H1 (cell line): ENCODE measurements around the gene KCNC4. TPM values are rescaled to one million over a fixed set of nuclear protein-coding genes. Genes with fewer than 3 reads are reported as not detected.

Experiments
- CTCF ChIA-PET: fragments of 300-600 bp; sonication (Branson Sonifier 250); formaldehyde crosslinking; loops from one replicate; lab custom pipeline; 2021; ENCODE audit not compliant: partially characterized antibody; lab: Charles Lee
- POLR2A ChIA-PET: fragments of 300-600 bp; sonication (Branson Sonifier 250); formaldehyde crosslinking; loops from one replicate; lab custom pipeline; 2021; ENCODE audit warnings: inconsistent platforms; ENCODE audit not compliant: partially characterized antibody; lab: Charles Lee
- DNase-seq, 2 experiments: peaks; one replicate each; pipeline versions ENCODE4 v3.0.0 to v3.0.0-alpha.2; 2010 to 2022; ENCODE audit warnings: low spot score in 2 of 2, low read depth in 1 of 2, mixed read lengths in 1 of 2
- FAIRE-seq: peaks from 2 replicates; lab custom pipeline; 2011; peaks lifted over from hg19 to GRCh38; lab: Jason Lieb, UNC
- H2AFZ ChIP-seq: 2 replicates; pipeline ENCODE4 v1.8.1; 2012; ENCODE audit warnings: low read length, inconsistent platforms
- H2AK5ac ChIP-seq: 2 replicates; pipeline ENCODE4 v1.6.1; 2013; ENCODE audit warnings: low read depth, low read length
- H2BK120ac ChIP-seq: replicated peaks from 2 replicates; pipeline ENCODE3; 2013; ENCODE audit warnings: low read depth, low read length, inconsistent platforms
- H2BK12ac ChIP-seq: 2 replicates; pipeline ENCODE4 v1.6.1; 2013; ENCODE audit warnings: low read depth, low read length
- H2BK15ac ChIP-seq: 2 replicates; pipeline ENCODE4 v1.6.1; 2013; ENCODE audit warnings: low read length
- H2BK20ac ChIP-seq: 2 replicates; pipeline ENCODE4 v1.6.1; 2013; ENCODE audit warnings: low read length
- H2BK5ac ChIP-seq: 2 replicates; pipeline ENCODE4 v1.6.1; 2013; ENCODE audit warnings: low read depth, low read length
- H3K14ac ChIP-seq: 2 replicates; pipeline ENCODE4 v1.6.1; 2013; ENCODE audit warnings: inconsistent platforms; ENCODE audit not compliant: insufficient read length
- H3K18ac ChIP-seq: 2 replicates; pipeline ENCODE4 v1.6.1; 2013; ENCODE audit warnings: low read length; ENCODE audit errors: extremely low read depth
- H3K23ac ChIP-seq: 2 replicates; pipeline ENCODE4 v1.6.1; 2013; ENCODE audit warnings: inconsistent platforms; ENCODE audit not compliant: insufficient read length
- H3K23me2 ChIP-seq: 2 replicates; pipeline ENCODE4 v1.6.1; 2013; ENCODE audit warnings: low read depth, low read length
- H3K27ac ChIP-seq: 2 replicates; pipeline ENCODE4 v1.6.1; 2011; ENCODE audit warnings: low read depth, low read length, inconsistent platforms
- H3K27me3 ChIP-seq, 4 experiments: replicated peaks in 1 of 4; 1 replicate in 1 of 4; 2 replicates in 3 of 4; pipeline versions ENCODE4 v1.6.1 to v1.8.1; 2011 to 2013; ENCODE audit warnings: low read length in 3 of 4, mild to moderate bottlenecking in 3 of 4, inconsistent platforms in 2 of 4, mixed read lengths in 2 of 4, moderate library complexity in 1 of 4; ENCODE audit not compliant: control insufficient read depth in 3 of 4, insufficient read depth in 3 of 4; ENCODE audit errors: extremely low read depth in 1 of 4
- H3K36me3 ChIP-seq, 4 experiments: 2 replicates each; pipeline versions ENCODE4 v1.6.1 to v1.8.1; 2011 to 2013; ENCODE audit warnings: mild to moderate bottlenecking in 4 of 4, low read length in 3 of 4, moderate library complexity in 2 of 4, control low read depth in 1 of 4, inconsistent platforms in 1 of 4; ENCODE audit not compliant: insufficient read depth in 4 of 4, control insufficient read depth in 2 of 4
- H3K4ac ChIP-seq: replicated peaks from 2 replicates; pipeline ENCODE3; 2013; ENCODE audit warnings: low read length, low read depth, mixed read lengths, inconsistent platforms; ENCODE audit not compliant: insufficient read length
- H3K4me1 ChIP-seq, 4 experiments: replicated peaks in 1 of 4; 1 replicate in 1 of 4; 2 replicates in 3 of 4; pipeline versions ENCODE4 v1.6.1 to v1.8.1; 2011 to 2013; ENCODE audit warnings: low read length in 3 of 4, inconsistent platforms in 2 of 4, mixed read lengths in 1 of 4; ENCODE audit not compliant: insufficient read depth in 4 of 4, control insufficient read depth in 3 of 4
- H3K4me2 ChIP-seq, 2 experiments: 2 replicates each; pipeline versions ENCODE4 v1.6.1 to v1.8.1; 2011 to 2013; ENCODE audit warnings: low read depth in 2 of 2, low read length in 2 of 2, control low read depth in 1 of 2, inconsistent platforms in 1 of 2, mild to moderate bottlenecking in 1 of 2; ENCODE audit not compliant: insufficient read depth in 1 of 2
- H3K4me3 ChIP-seq, 4 experiments: fragments of 200-600, 300-600 bp in 1 of 4; sonication (generic), shearing (Covaris generic), sonication (Bioruptor Twin) in 1 of 4; 2 replicates each; pipeline versions ENCODE4 v1.5.1 to v1.8.1; 2011 to 2016; ENCODE audit warnings: low read length in 4 of 4, low read depth in 3 of 4, control low read depth in 2 of 4, inconsistent platforms in 2 of 4, mild to moderate bottlenecking in 2 of 4, mixed read lengths in 1 of 4, moderate library complexity in 1 of 4; ENCODE audit not compliant: insufficient read depth in 2 of 4; ENCODE audit errors: extremely low read depth in 1 of 4
- H3K56ac ChIP-seq: replicated peaks from 2 replicates; pipeline ENCODE3; 2013; ENCODE audit warnings: low read depth, mild to moderate bottlenecking, mixed read lengths, low read length, inconsistent platforms; ENCODE audit not compliant: insufficient read length
- H3K79me1 ChIP-seq: 2 replicates; pipeline ENCODE4 v1.6.1; 2013; ENCODE audit warnings: low read depth, low read length, control low read depth
- H3K79me2 ChIP-seq, 2 experiments: 2 replicates each; pipeline versions ENCODE4 v1.6.1 to v1.8.1; 2012 to 2013; ENCODE audit warnings: low read length in 2 of 2, mild to moderate bottlenecking in 2 of 2, inconsistent platforms in 1 of 2; ENCODE audit not compliant: insufficient read depth in 2 of 2, control insufficient read depth in 1 of 2
- H3K9ac ChIP-seq, 4 experiments: replicated peaks in 1 of 4; 1 replicate in 1 of 4; 2 replicates in 3 of 4; pipeline versions ENCODE4 v1.6.1 to v1.8.1; 2011 to 2013; ENCODE audit warnings: low read depth in 3 of 4, low read length in 3 of 4, control low read depth in 2 of 4, mild to moderate bottlenecking in 2 of 4, moderate library complexity in 2 of 4, inconsistent platforms in 1 of 4; ENCODE audit errors: extremely low read depth in 1 of 4
- H3K9me3 ChIP-seq, 2 experiments: 2 replicates each; pipeline versions ENCODE4 v1.6.1 to v1.8.1; 2012 to 2013; ENCODE audit warnings: mild to moderate bottlenecking in 2 of 2, moderate library complexity in 2 of 2, control low read depth in 1 of 2, inconsistent platforms in 1 of 2, low read depth in 1 of 2, low read length in 1 of 2, mixed read lengths in 1 of 2; ENCODE audit not compliant: insufficient read depth in 2 of 2
- H4K20me1 ChIP-seq, 2 experiments: replicated peaks in 1 of 2; 2 replicates each; pipeline versions ENCODE3 to v1.8.1; 2011 to 2013; ENCODE audit warnings: inconsistent platforms in 2 of 2, low read length in 2 of 2, mild to moderate bottlenecking in 1 of 2; ENCODE audit not compliant: insufficient read depth in 2 of 2, control insufficient read depth in 1 of 2
- H4K5ac ChIP-seq: 2 replicates; pipeline ENCODE4 v1.6.1; 2013; ENCODE audit warnings: low read length, low read depth, mixed read lengths, inconsistent platforms; ENCODE audit not compliant: insufficient read length
- H4K8ac ChIP-seq: 2 replicates; pipeline ENCODE4 v1.8.0; 2013; ENCODE audit warnings: mild to moderate bottlenecking, moderate library complexity, low read length, inconsistent platforms; ENCODE audit not compliant: insufficient read depth; ENCODE audit errors: extremely low read depth
- H4K91ac ChIP-seq: replicated peaks from 2 replicates; pipeline ENCODE3; 2013; ENCODE audit warnings: low read length, mixed read lengths, inconsistent platforms; ENCODE audit not compliant: insufficient read length
- BRCA1 ChIP-seq: IDR thresholded peaks from 2 replicates; pipeline ENCODE4 v1.6.1; 2012; ENCODE audit warnings: low read depth, low read length, improper control_type of control experiment
- CBX8 ChIP-seq: fragments of 300-800, 300-1000 bp; sonication (generic); IDR thresholded peaks from 2 replicates; pipeline ENCODE4 v1.7.1; 2016; ENCODE audit warnings: low read depth, low read length, borderline replicate concordance
- CEBPB ChIP-seq: IDR thresholded peaks from 2 replicates; pipeline ENCODE4 v1.6.1; 2012; ENCODE audit warnings: low read depth, low read length
- CHD2 ChIP-seq: IDR thresholded peaks from 2 replicates; pipeline ENCODE4 v1.6.1; 2012; ENCODE audit warnings: low read length, improper control_type of control experiment
- CTBP2 ChIP-seq: IDR thresholded peaks from 2 replicates; pipeline ENCODE4 v1.7.0; 2011; ENCODE audit warnings: borderline replicate concordance, mild to moderate bottlenecking, moderate library complexity, mixed read lengths, low read length; ENCODE audit not compliant: insufficient read depth, insufficient read length
- JUN ChIP-seq: IDR thresholded peaks from 2 replicates; pipeline ENCODE4 v1.6.1; 2011; ENCODE audit warnings: low read depth, mild to moderate bottlenecking, improper control_type of control experiment, low read length
- KDM5A ChIP-seq: fragments of 200-600 bp; IDR thresholded peaks from 2 replicates; pipeline ENCODE4 v1.7.1; 2012; ENCODE audit warnings: mild to moderate bottlenecking, low read length, inconsistent platforms, mixed read lengths
- RFX5 ChIP-seq: IDR thresholded peaks from 2 replicates; pipeline ENCODE4 v1.6.1; 2011; ENCODE audit warnings: low read depth, low read length, improper control_type of control experiment, borderline replicate concordance
- RNF2 ChIP-seq: fragments of 200-900, 300-1000 bp; sonication (generic); IDR thresholded peaks from 2 replicates; pipeline ENCODE4 v1.7.1; 2016; ENCODE audit warnings: borderline replicate concordance, low read depth, mild to moderate bottlenecking, antibody characterized with exemption, low read length; ENCODE audit not compliant: poor library complexity, severe bottlenecking; ENCODE audit errors: missing control alignments
- SIN3A ChIP-seq, 2 experiments: IDR thresholded peaks in 1 of 2; conservative IDR thresholded peaks in 1 of 2; 2 replicates each; pipeline ENCODE4 v1.6.1; 2011 to 2012; ENCODE audit warnings: low read length in 2 of 2, improper control_type of control experiment in 1 of 2, low read depth in 1 of 2, mild to moderate bottlenecking in 1 of 2
- TAF7 ChIP-seq: optimal IDR thresholded peaks from 2 replicates; pipeline ENCODE3; 2011; ENCODE audit warnings: low read depth, mild to moderate bottlenecking, inconsistent platforms, low read length, moderate library complexity, borderline replicate concordance
- WGBS, 2 experiments: shearing (Covaris generic) in 1 of 2; methylation state at CpG; one replicate each; pipeline versions ENCODE4 v1.1.6 to v1.1.7; 2013 to 2015; ENCODE audit warnings: low lambda C conversion rate in 2 of 2, mixed read lengths in 2 of 2, inconsistent platforms in 1 of 2, low coverage in 1 of 2, missing lambda C conversion rate in 1 of 2; ENCODE audit not compliant: insufficient replicate concordance in 2 of 2, insufficient coverage in 1 of 2, insufficient read length in 1 of 2; ENCODE audit errors: extremely low coverage in 1 of 2, missing lambda C conversion rate in 1 of 2; 5-methylcytosine and 5-hydroxymethylcytosine counted together
- polyA plus RNA-seq, 7 experiments: library from polyadenylated mRNA; depleted of rRNA in 3 of 7; stranded (reverse) in 5 of 7; unstranded in 2 of 7; fragments of >200 nt in 5 of 7; fragments of 200-250 nt in 2 of 7; gene quantifications; 1 replicate in 5 of 7; 2 replicates in 1 of 7; 4 replicates in 1 of 7; pipeline versions ENCODE4 v1.2.1 to v1.2.3, GENCODE V29; 2011 to 2013; ENCODE audit warnings: missing spikeins in 2 of 7, mixed read lengths in 2 of 7
- total RNA-seq: library from RNA; stranded (reverse); fragmentation: NEBNext Ultra II Directional; extraction: Animal tissue kit (Norgen Biotek cat#: 25700); gene quantifications from 2 replicates; pipeline ENCODE4 v1.2.1, GENCODE V29; 2021
- TF ChIP-seq, protein P1 (sequence below): IDR thresholded peaks from 2 replicates; pipeline ENCODE4 v1.6.1; 2011; ENCODE audit warnings: low read length, improper control_type of control experiment

The KCNC4 gene
- total and polyA plus RNA-seq, 2 of the 8 experiments (the other 6 are each of a cell fraction or from before 2014, with no cell fraction given): 8.1 to 11.2 TPM

GRCh38 chr1:110225212-110225611, 15.1 kb downstream of the KCNC4 start:
- WGBS, 2 experiments: 78% methylated on average over 7 of the region's 7 CpGs; no CpG with 5 or more reads in 1 of the 2 experiments
- Histone ChIP-seq H3K79me2 (no peaks in the 10 kb centered on the region), H2BK120ac (no peak overlapping the region), H3K4me2 (no peak overlapping the region), H3K18ac (no peak overlapping the region), H3K9ac (no peak overlapping the region), H3K36me3 (no peaks in the 10 kb centered on the region), H3K56ac (no peak overlapping the region), H2BK20ac (no peak overlapping the region), H2AFZ (no peak overlapping the region), H4K91ac (no peak overlapping the region), H3K9me3 (no peaks in the 10 kb centered on the region), H3K4ac (no peak overlapping the region), H2BK5ac (no peak overlapping the region; the same call in 1 of the 2 replicates), H3K23ac (no peak overlapping the region), H3K14ac (no peak overlapping the region), H2AK5ac (no peak overlapping the region), H3K79me1 (no peaks in the 10 kb centered on the region; the same call in 1 of the 2 replicates), H2BK12ac (no peak overlapping the region), H3K4me3 (no peak overlapping the region), H3K4me1 (no peaks in the 10 kb centered on the region; a peak in 1 of 7 replicates), H2BK15ac (no peak overlapping the region), H3K27ac (no peak overlapping the region), H4K20me1 (peaks cover 0 to 17% of the 10 kb centered on the region in 2 experiments), H3K23me2 (no peaks in the 10 kb centered on the region), H3K27me3 (no peaks in the 10 kb centered on the region), H4K8ac (no peak overlapping the region), H4K5ac (no peak overlapping the region)
- DNase-seq: no peak
- POLR2A ChIA-PET: interaction anchor here (2.2 kb wide), 1 partner anchor 14 kb away, joined by 7 read pairs; no protein-coding TSS in a partner anchor
- FAIRE-seq: no peak
- CTCF ChIA-PET: interaction anchor here (1.0 to 3.4 kb wide), 7 partner anchors 13 to 230 kb away, joined by 3 to 19 read pairs (median 7); partner anchors contain the start of gene KCNC4
- TF ChIP-seq CBX8: no peak
- no peak for TF ChIP-seq CTBP2
- TF ChIP-seq RFX5: no peak
- TF ChIP-seq KDM5A: no peak
- TF ChIP-seq, protein P1, sequence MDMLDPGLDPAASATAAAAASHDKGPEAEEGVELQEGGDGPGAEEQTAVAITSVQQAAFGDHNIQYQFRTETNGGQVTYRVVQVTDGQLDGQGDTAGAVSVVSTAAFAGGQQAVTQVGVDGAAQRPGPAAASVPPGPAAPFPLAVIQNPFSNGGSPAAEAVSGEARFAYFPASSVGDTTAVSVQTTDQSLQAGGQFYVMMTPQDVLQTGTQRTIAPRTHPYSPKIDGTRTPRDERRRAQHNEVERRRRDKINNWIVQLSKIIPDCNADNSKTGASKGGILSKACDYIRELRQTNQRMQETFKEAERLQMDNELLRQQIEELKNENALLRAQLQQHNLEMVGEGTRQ: no peak
- TF ChIP-seq SIN3A (conservative IDR thresholded peaks at IDR 0.05 in 1 of 2, IDR thresholded peaks at IDR 0.05 in 1 of 2; ENCODE audit: low read depth in 1 of 2, low read length in 2 of 2): no peak
- TF ChIP-seq JUN: no peak
- no peak for TF ChIP-seq RNF2
- TF ChIP-seq CEBPB: no peak
- TF ChIP-seq TAF7: no peak
- no peak for TF ChIP-seq BRCA1
- TF ChIP-seq CHD2: no peak
